ENCODE measurements around the gene SSH3. TPM values are rescaled to one million over a fixed set of nuclear protein-coding genes. Genes with fewer than 3 reads are reported as not detected.

SSH3 gene
- total and polyA plus RNA-seq, 2 of the 8 experiments (the other 6 are each of a cell fraction or from before 2014, with no cell fraction given), result 16.9 to 19.8 TPM

DNA sequence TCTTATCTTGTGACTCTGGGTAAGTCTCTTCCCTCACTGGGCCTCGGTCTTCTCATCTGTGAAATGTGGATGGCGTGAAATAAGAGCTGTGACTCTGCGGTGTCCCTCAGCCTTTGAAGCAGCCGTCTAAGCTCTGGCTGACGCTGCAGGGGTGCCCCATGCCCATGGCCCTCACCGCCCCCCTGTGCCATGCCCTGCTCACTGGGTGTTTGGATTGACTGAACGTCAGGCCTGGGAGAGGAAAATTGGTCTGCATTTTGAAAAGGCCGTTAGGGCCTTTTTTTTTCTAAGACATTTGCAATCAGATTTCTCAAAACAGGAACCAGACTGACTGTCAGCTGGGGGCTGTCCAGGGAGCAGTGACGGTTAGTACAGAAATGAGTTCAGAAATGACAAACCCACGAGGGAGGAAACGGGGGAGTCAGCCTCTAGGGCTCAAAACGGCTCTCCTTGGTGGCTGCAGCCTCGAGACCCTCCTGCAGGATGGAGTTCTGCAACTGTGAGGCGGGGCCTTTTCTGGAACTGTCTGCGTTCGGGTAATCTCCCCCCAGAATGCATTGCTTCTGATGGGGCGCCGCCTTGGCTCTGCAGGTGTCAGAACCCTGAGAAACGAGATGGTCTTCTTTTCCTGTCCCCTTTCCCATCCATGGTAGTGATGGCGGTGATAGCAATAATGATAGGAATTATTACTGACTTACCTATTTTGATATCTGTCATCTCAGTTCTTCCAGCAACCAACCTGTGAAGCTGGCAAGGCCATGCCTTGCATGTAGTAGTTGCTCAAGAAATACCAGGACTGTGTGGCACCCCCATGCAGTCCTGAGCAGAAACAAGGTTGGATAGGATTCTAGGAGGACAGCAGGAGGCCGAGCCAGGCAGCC lies 35.0 kb upstream of the SSH3 start (continued):
- TF ChIP-seq, protein P1, sequence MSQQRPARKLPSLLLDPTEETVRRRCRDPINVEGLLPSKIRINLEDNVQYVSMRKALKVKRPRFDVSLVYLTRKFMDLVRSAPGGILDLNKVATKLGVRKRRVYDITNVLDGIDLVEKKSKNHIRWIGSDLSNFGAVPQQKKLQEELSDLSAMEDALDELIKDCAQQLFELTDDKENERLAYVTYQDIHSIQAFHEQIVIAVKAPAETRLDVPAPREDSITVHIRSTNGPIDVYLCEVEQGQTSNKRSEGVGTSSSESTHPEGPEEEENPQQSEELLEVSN (IDR thresholded peaks at IDR 0.05), result no peak
- TF ChIP-seq CREB1 (IDR thresholded peaks at IDR 0.05) (no peak), HDAC2 (IDR thresholded peaks at IDR 0.05; ENCODE audit: borderline replicate concordance in 1 of 2, low read depth in 2 of 2, low read length in 2 of 2) (no peak), KDM1A (IDR thresholded peaks at IDR 0.05; ENCODE audit: borderline replicate concordance, low read length) (no peak), CHD2 (IDR thresholded peaks at IDR 0.05; ENCODE audit: low read length) (no peak), EGR1 (IDR thresholded peaks at IDR 0.05; ENCODE audit: borderline replicate concordance, low read depth, low read length) (no peak)
